GM18519 (cell line): ENCODE data around the gene WASHC2A.
"Not testable (repeated sequence)": the region's sequence is repeated elsewhere in the genome, so short reads cannot be mapped to it uniquely, and the experiment has no call there.

Experiments used
- ATAC-seq: cut with Tn5 transposase; IDR thresholded peaks from one replicate; pipeline ENCODE4 v1.9.1; 2021; ENCODE audit warnings: mild to moderate bottlenecking, moderate library complexity; ENCODE audit not compliant: unreplicated experiment, low FRiP score

WASHC2A gene

GRCh38 chr10:50143512-50144174 lies 75.9 kb downstream of the WASHC2A start:
- not testable (repeated sequence) for ATAC-seq

- not testable (repeated sequence) for ATAC-seq
Measured at GRCh38 chr10:50145575-50145974, 77.8 kb downstream of the WASHC2A start.

GRCh38 chr10:50152792-50153272 lies 85.1 kb downstream of the WASHC2A start:
- no peak for ATAC-seq

GRCh38 chr10:50157868-50158267 lies 90.1 kb downstream of the WASHC2A start:
- not testable (repeated sequence) for ATAC-seq

GRCh38 chr10:50159856-50160255 lies 92.1 kb downstream of the WASHC2A start:
- ATAC-seq = not testable (repeated sequence)

- ATAC-seq = not testable (repeated sequence)
Measured at GRCh38 chr10:50165038-50165437, 97.3 kb downstream of the WASHC2A start.

- not testable (repeated sequence) for ATAC-seq
Measured at GRCh38 chr10:50167833-50168232, 100.1 kb downstream of the WASHC2A start.

- ATAC-seq = not testable (repeated sequence)
Measured at GRCh38 chr10:50169506-50169905, 101.8 kb downstream of the WASHC2A start.

- ATAC-seq = not testable (repeated sequence)
Measured at GRCh38 chr10:50174788-50175525, 107.2 kb downstream of the WASHC2A start.
